HG03039 (cell line): ENCODE data around the gene RALGAPA2.

ENCODE experiments used
- ATAC-seq: cut with Tn5 transposase; IDR thresholded peaks from one replicate; pipeline ENCODE4 v1.9.1; 2021; ENCODE audit warnings: mild to moderate bottlenecking, moderate library complexity; ENCODE audit not compliant: unreplicated experiment

Gene RALGAPA2

GRCh38 chr20:20593447-20594170, 118.8 kb downstream of the RALGAPA2 start:
- no peak for ATAC-seq

GRCh38 chr20:20585146-20585545, 127.3 kb downstream of the RALGAPA2 start:
- ATAC-seq, result no peak

GRCh38 chr20:20582734-20583133, 129.7 kb downstream of the RALGAPA2 start:
- no peak for ATAC-seq

DNA sequence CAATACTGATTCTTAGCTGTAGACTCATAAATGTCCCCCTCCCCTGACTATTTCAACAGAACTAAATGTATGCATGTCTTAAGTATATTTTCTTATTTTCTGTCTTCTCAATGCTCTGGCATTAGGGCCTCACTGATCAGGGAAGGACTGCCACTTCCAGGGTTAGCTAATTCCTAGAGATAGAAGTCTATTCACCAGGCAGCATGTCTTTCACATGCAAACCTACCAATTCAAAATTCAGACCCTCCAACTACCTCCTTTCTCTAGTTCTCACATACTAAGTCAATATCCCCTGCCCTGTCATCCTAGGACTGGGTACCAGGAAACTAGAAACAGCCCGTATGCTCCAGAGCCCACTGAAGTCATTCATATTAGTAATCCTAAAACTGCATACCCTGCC, 132.3 kb downstream of the RALGAPA2 start:
- no peak for ATAC-seq

DNA sequence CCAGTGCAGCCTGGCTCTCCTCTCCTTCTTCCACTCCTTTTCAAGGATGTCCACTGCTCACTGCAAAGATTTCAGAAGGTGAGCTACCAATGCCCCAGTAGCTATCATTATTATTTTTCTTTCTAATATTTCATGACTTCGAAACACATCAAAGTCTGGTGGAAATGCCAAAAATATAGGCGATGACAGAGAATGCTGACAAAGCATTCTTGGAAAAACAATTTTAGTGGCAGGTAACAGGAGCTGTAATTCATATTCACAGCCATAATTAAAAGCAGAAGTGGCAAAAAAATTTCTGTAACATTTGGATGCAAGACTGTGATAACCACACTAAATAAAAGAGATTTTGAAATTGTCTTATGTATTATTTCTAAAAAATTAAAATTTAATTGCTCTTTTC, 133.6 kb downstream of the RALGAPA2 start:
- ATAC-seq, result no peak

GRCh38 chr20:20573797-20574196, 138.6 kb downstream of the RALGAPA2 start:
- ATAC-seq, result no peak

GRCh38 chr20:20571068-20571780, 141.2 kb downstream of the RALGAPA2 start:
- no peak for ATAC-seq

DNA sequence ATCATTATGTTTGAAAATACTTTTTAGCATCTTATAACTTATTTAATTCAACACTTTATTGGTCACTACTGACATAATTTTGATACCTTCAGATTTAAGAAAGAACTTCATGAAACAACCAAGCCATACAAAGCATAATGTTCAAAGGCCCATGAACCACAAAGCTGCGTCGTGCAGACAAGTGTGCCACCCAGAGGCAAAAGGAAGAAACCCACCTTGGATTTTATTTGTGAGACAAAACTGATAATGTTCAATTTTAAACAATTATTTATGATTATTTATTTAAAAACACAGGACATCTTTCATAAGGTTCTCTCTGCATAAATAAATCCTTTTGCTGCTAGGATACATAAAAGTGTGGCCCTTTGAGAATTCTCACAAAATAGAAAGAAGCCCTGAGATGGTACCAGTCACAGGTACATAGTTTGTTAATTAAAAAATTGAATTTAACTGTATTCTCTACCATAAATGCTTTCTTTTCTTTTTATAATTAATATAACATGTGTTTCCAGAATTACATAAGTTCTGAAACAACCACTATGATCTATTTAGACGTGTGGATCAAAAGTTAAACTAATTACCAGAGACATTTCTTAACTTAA, 143.7 kb downstream of the RALGAPA2 start:
- ATAC-seq, result no peak

GRCh38 chr20:20567712-20568111, 144.7 kb downstream of the RALGAPA2 start:
- no peak for ATAC-seq

DNA sequence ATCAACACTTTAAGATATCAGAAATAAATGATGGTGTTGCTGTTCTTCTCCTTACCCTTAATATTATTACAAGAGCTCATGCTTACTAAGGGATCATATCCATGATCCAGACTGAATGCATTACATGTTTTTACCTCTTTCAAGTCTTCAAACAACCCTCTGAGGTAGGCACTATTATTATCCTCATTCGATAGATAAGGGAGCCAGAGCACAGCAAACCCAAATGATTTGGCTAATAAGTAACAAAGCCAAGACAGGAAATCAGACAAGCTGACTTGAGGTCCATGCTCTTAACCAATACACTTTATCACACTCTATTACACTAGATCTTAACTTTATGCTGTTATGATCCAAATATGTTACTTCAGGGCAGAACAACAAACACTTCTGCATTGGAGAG, 145.9 kb downstream of the RALGAPA2 start:
- ATAC-seq, result no peak

DNA sequence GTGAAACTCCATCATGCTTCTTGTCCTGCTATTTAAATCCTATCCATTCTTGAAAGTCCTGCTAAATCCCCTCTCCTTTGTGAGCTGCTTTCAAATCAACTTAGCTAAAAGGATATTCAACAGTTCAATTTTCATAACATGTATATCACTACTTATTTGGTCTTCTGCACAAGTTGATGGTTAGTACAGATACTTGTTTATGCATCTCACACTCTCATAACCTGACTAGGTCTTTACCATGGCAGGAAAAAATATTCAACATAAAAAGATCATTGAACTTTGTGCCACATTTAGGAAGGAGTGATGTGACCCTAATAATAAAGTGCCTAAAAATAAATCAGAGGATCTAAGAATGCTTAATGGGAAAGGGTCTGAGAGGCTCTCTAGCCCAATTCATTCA, 148.2 kb downstream of the RALGAPA2 start:
- ATAC-seq, result no peak

- no peak for ATAC-seq
Observed at GRCh38 chr20:20562507-20562906, 149.9 kb downstream of the RALGAPA2 start.

- ATAC-seq, result no peak
Observed at GRCh38 chr20:20561841-20562240, 150.6 kb downstream of the RALGAPA2 start.

DNA sequence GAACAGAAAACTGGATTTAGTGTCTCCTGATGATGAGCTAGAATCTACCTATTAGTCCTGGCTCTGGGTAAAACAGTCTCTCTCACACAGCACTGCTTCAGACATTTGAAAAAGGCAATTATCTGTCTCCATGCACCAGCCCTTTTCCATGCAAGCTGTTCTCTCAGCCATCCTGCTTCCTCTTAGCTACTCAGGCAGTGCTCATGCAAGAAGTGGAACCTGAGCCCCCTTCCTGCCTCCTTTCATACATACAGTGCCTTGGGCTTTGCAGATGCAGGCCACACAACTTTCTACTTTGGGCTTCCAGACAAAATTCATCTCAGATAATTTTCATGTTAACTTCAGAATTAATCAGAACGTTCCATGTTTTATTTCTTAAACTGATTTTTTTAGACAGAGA, 151.3 kb downstream of the RALGAPA2 start:
- ATAC-seq, result no peak

DNA sequence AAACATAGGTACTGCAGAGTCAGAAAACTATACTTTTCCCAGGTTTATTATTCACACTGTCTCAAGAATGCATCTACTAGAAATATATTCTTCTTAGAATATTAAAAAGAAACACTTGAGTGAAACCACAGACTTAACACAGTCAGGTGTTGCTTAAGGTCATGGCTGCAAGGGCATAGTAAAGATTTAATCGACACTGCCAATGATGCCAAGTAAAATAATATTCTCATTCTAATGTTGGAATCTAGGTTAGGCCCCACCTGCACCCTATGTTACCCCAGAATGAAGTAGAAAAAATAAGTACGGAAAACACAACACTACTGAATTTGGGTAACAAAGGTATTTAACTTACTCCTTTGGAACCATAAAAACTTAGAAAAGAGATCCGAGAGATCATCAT, 155.0 kb downstream of the RALGAPA2 start:
- ATAC-seq, result no peak

GRCh38 chr20:20555838-20556237, 156.6 kb downstream of the RALGAPA2 start:
- ATAC-seq, result no peak

- ATAC-seq, result no peak
Observed at GRCh38 chr20:20554951-20555350, 157.5 kb downstream of the RALGAPA2 start.

DNA sequence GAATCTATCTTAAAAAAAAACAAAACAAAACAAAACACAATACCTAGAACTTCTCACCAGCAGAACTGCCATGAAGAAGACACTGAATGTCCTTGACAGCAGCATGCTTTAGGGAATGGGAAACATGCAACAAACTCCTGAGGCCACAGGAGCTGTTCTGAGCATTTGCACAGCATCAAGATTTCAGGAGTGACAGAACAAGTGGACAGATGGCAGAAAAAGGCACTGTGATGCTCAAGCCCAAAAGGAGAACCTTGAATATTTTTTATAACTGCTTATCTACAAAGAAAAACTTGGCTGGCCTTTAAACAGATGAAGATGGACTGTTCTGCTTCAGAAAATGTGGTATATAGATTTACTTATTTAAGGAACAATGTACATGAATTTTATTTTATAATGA, 158.9 kb downstream of the RALGAPA2 start:
- ATAC-seq, result no peak

- no peak for ATAC-seq
Observed at GRCh38 chr20:20552076-20552475, 160.4 kb downstream of the RALGAPA2 start.

- no peak for ATAC-seq
Observed at GRCh38 chr20:20551409-20551808, 161.0 kb downstream of the RALGAPA2 start.

GRCh38 chr20:20549704-20550103, 162.7 kb downstream of the RALGAPA2 start:
- ATAC-seq, result no peak

DNA sequence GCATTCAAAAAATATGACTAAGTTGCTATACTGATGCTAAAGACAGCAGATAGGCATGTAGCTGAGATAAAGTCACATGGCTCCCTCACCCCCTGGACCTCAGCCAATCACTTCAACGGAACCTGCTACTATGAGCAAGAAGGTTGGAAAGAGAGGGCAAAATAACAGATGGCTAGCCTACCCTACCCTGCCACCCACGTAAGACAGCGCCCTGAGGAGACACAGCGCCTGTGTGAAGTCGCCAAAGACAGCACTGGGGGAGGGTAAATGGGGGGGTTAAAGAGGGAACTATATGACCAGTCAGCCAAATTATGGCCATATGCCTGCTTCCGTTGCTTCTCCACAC, 163.2 kb downstream of the RALGAPA2 start:
- no peak for ATAC-seq
